GM20000 (cell line): ENCODE data around the gene LHFPL2.
A peak's percentile ranks its signal among the peaks of the same experiment; 100 is the strongest.

Experiments
- DNase-seq: peaks from one replicate; pipeline ENCODE4 v3.0.0; 2012; ENCODE audit warnings: low spot score
- TF ChIP-seq, protein P1 (sequence below): IDR thresholded peaks from 2 replicates; pipeline ENCODE4 v1.5.1; 2012; ENCODE audit warnings: mild to moderate bottlenecking, control low read depth; ENCODE audit errors: extremely low read depth, missing control alignments

The LHFPL2 gene

DNA sequence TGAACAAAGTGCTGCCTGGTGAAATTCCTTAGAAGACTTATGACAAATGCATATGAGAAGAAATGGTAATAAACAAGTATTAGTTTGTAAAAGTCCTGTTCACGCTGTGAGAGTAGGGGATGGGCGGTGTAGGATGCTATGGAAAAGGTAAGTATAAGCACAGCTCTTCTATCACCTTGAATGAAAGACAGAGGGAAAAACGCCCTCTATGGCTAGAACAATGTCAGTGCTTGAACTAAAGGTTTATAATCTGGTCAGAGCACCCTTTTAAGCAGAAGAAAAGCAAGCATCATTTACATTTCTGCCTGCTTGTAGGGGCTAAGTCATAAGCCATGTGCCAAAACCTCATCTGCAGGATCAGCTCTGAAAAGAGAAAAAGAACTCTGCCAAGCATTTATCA lies 115.2 kb downstream of the LHFPL2 start:
- DNase-seq: no peak
- TF ChIP-seq, protein P1, sequence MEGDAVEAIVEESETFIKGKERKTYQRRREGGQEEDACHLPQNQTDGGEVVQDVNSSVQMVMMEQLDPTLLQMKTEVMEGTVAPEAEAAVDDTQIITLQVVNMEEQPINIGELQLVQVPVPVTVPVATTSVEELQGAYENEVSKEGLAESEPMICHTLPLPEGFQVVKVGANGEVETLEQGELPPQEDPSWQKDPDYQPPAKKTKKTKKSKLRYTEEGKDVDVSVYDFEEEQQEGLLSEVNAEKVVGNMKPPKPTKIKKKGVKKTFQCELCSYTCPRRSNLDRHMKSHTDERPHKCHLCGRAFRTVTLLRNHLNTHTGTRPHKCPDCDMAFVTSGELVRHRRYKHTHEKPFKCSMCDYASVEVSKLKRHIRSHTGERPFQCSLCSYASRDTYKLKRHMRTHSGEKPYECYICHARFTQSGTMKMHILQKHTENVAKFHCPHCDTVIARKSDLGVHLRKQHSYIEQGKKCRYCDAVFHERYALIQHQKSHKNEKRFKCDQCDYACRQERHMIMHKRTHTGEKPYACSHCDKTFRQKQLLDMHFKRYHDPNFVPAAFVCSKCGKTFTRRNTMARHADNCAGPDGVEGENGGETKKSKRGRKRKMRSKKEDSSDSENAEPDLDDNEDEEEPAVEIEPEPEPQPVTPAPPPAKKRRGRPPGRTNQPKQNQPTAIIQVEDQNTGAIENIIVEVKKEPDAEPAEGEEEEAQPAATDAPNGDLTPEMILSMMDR: no peak

DNA sequence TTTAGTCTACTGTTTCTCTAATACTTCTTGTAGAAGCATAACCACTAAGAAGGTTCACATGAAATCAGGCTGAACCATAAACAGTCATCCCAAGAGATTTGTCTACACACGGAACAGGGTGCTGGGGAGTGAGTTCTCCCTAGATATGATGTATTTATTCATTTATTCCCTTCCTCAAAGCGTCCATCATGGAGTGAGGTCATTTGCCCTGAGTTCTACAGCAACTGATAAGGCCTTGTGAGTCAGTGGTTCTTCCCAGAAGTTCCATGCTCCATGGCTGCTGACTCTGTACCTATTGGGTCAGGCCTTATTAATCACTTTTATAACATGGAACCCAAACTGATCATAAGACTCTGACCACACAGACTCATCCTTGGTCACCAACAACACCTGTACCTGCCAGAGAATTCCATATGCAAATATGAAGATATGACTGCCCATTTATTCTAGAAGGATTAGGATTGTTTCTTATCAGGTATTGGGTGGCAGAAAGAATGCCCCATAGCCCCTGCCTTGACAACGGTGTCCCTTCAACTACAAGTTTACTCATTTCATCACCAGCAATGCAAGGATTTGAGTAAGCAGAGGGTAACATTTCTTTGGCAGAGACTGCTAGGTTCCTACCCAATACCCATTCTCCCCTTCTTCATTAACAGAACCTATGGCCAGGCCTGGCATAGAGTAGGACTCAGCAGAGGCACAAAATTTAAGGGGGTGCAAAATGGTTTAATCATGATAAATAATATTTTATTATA lies 118.1 kb downstream of the LHFPL2 start:
- TF ChIP-seq, protein P1: no peak
- no peak for DNase-seq

DNA sequence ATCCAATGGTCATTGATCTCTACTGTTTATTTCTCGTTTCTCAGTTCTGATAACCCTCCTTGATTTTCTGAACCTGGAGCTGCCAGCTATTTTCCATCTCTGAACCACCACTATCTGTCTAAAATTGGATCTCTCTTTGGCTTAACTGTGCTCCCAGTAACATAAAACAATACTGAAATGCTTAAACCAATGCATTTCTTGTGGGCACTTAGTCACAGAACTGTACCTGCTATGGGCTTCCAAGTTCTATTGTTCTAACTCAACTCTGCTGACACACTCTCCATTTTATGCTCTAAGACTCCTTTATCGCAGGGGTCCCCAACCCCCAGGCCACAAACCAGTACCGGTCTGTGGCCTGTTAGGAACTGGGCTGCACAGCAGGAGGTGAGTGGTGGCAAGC lies 120.6 kb downstream of the LHFPL2 start:
- DNase-seq: no peak
- TF ChIP-seq, protein P1: no peak

DNA sequence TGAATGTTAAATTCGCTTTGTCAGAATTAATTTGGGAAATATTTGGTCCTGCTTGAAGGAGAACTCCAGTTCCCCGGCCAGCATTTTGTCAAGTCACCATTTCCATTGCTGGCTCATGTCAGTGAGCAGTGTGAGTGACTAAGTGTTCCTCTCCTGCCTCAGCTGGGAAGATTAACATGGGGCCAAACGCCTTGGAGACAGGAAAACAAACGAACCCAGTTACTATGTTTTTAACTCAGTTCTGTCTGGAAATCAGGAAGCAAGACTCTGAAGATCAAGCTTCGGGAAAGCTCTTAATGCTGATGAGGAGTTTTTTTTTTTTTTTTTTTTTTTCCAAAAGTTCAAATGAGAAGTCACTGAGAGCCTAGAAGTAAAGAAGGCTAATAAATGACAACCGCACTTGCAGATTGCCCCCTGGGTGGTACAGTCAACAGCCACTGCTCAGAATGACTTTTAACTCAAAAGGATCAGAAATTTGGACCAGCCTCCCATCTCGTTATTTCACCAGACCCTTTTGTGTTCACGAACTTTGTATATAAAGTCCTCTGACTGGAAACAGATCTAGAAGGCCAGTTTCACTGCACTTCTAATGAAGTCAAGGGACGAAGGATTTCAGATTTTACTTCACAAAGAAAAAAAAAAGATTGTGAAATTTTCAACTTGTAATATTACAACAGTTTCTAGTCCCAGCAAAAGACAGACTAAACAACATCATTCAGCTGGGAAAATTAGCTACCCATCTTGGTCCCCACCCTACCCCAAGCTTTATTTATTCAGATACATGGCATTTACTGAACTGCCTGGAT lies 121.3 kb downstream of the LHFPL2 start:
- no peak for DNase-seq
- TF ChIP-seq, protein P1: no peak

DNA sequence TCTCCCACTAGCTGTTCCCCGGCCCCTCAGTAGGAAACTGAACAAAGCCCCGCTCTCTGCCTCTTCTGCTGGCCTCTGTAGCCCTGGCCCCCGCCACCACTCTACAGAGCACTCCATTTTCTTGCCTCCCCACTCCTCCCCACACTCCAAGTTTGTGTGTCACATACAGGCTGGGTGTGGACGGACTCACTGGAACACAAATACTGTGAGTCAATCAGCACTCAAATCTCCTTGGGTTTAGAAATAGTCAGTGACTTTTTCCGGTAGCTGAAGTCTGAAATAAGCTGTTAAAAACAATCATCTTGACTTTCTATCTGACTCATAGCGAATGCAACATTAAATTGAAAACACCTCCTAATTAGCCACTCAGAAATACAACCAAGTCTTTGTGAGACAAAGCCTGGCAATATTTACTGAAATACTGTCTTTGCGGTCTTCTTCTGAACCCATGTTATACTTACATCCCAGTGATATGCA lies 122.5 kb downstream of the LHFPL2 start:
- DNase-seq: peak; percentile 38
- TF ChIP-seq, protein P1: no peak

DNA sequence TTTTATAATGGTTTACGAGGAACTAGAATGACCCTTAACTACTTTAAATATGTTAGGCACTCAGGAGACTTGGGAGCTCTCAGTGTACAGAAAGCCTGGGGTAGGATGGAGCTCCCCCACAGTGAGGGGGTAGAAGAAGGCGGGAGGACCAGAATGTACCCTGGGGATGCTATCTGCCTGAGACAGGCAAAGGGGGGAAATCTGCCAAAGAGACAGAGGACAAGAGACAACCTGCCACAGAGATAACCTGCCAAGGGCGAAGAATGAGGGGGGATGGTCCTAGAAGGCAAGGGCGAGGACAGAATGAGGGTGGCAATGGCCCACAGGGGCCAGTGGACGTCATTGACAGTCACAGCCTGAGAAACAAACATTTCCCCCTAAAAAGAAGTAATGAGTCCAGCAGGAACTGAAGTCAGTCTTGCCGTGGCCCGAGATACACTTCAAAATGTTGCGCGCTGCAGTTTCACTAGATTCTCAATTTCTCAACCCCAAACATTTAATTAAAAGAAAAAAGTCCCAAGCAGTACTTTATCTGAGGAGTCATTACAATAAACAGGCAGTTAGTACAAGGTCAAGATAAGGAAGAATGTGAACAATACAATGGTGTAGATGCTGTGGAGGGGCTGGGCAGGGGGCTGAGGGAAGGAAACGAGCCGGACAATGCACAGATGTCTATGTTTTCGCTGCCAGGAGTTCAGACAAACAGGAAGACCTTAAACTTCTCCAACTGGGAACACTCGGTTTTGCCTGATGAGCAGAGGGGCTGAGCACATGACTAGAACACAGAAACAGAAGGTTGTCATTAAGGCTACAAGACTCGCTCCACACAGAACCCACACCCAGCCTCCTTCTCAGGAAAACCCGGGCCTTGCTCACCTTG lies 125.0 kb downstream of the LHFPL2 start:
- DNase-seq: no peak
- TF ChIP-seq, protein P1: no peak
